ENCODE data around the gene STRN3. TPM values are rescaled to one million over a fixed set of nuclear protein-coding genes. Genes with fewer than 3 reads are reported as not detected.

STRN3 gene
- total RNA-seq, 1 experiment from 2014 or later = 36.6 TPM

DNA sequence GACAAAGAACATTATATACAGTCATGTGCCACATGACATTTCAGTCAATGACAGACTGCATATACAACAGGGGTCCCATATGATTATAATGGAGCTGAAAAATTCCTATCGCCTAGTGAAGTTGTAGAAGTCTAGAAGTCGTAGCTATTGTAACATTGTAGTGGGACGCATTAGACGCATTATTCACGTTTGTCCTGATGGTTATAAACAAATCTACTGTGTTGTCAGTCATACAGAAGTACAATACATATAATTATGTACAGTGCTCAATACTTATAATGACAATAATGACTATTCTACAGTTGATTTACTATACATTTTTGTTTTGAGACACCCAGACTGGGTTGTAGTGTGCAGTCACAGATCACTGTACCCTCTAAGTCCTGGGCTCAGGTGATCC, 64.8 kb downstream of the STRN3 start:
- ChIA-PET POLR2A (interaction anchor here (1.7 kb wide), 1 partner anchor 65 kb away, joined by 4 read pairs; the partner anchor contains the start of gene STRN3), CTCF (no interaction called here)
- Mint-ChIP-seq H3K9me3 (ENCODE audit: unreplicated experiment) (peaks cover 7% of the 10 kb centered on the region), H3K36me3 (ENCODE audit: insufficient read depth, unreplicated experiment) (peaks cover 12% of the 10 kb centered on the region), H3K4me1 (ENCODE audit: insufficient read depth, unreplicated experiment) (peaks cover 26% of the 10 kb centered on the region), H3K27me3 (ENCODE audit: insufficient read depth, unreplicated experiment) (no peaks in the 10 kb centered on the region), H3K4me3 (ENCODE audit: unreplicated experiment) (no peak overlapping the region), H3K27ac (ENCODE audit: low read depth, unreplicated experiment) (no peak overlapping the region)
- no peak for DNase-seq (ENCODE audit: unreplicated experiment)
- TF ChIP-seq, protein P1, sequence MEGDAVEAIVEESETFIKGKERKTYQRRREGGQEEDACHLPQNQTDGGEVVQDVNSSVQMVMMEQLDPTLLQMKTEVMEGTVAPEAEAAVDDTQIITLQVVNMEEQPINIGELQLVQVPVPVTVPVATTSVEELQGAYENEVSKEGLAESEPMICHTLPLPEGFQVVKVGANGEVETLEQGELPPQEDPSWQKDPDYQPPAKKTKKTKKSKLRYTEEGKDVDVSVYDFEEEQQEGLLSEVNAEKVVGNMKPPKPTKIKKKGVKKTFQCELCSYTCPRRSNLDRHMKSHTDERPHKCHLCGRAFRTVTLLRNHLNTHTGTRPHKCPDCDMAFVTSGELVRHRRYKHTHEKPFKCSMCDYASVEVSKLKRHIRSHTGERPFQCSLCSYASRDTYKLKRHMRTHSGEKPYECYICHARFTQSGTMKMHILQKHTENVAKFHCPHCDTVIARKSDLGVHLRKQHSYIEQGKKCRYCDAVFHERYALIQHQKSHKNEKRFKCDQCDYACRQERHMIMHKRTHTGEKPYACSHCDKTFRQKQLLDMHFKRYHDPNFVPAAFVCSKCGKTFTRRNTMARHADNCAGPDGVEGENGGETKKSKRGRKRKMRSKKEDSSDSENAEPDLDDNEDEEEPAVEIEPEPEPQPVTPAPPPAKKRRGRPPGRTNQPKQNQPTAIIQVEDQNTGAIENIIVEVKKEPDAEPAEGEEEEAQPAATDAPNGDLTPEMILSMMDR (IDR thresholded peaks at IDR 0.05; ENCODE audit: unreplicated experiment) = no peak
- no TSS peak for BruUV-seq (replicated peaks)
- intact Hi-C loops (cut with micrococcal nuclease) = no loop called here

DNA sequence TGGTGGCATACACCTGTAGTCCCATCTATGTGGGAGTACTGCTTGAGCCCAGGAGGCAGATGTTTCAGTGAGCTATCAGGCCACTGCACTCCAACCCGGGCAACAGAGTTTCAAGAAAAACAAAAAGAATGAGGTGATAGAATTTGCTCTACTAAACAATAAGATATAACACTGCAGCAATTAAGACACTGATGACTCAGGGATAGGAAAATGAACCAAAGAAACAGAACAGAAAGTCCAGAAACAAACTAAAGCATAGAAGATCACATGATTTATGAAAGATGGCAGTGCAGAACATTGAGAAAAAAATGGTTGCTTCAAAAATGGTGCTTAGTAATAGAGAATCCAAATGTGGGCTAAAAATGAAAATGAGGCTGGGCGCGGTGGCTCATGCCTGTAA, 66.0 kb downstream of the STRN3 start:
- no TSS peak for BruUV-seq (replicated peaks)
- H3K27ac Mint-ChIP-seq (ENCODE audit: low read depth, unreplicated experiment) = no peak overlapping the region

DNA sequence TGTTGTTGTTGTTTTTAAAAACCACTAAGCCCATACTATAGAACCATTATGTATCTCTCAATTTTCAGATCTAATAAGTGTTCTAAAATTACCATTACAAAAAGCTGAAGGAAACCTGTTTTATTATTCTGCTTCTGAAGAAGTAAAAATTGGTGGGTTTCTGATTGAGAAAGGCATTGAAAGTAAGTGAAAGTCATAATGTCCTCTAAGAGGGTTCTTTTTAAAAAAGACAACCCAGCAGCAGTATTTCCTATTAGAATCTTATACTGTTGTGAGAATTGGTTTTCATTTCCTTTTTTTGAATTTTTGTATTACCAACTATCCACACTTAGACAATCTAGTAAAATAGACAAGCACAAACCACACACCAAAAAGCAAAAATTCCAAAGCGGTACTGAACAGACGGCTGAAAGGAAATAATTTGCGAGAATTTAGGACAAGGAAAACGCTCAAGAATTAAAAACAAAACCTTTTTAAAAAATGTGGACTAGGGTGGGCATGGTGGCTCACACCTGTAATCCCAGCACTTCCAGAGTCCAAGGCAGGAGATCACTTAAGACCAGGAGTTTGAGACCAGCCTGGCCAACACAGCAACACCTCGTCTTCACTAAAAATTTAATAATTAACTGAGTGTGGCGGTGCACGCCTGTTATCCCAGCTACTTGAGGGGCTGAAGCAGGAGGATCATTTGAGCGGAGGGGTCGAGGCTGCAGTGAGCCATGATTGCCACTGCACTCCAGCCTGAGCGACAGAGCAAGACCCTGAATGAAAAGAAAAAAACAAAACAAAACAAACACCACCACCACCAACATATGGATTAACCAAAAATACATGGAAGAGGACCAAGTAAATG, 67.4 kb downstream of the STRN3 start:
- Mint-ChIP-seq H3K27me3 (ENCODE audit: insufficient read depth, unreplicated experiment) (no peaks in the 10 kb centered on the region), H3K27ac (ENCODE audit: low read depth, unreplicated experiment) (peak overlapping the region; percentile 54), H3K4me1 (ENCODE audit: insufficient read depth, unreplicated experiment) (peaks cover 18% of the 10 kb centered on the region), H3K4me3 (ENCODE audit: unreplicated experiment) (no peak overlapping the region), H3K36me3 (ENCODE audit: insufficient read depth, unreplicated experiment) (peaks cover 9% of the 10 kb centered on the region), H3K9me3 (ENCODE audit: unreplicated experiment) (no peaks in the 10 kb centered on the region)
- TF ChIP-seq, protein P1 (IDR thresholded peaks at IDR 0.05; ENCODE audit: unreplicated experiment) = no peak
- no TSS peak for BruUV-seq (replicated peaks)
- ChIA-PET POLR2A (interaction anchor here (2.1 kb wide), 1 partner anchor 10 kb away, joined by 7 read pairs; no protein-coding TSS in a partner anchor), CTCF (interaction anchor here (1.1 kb wide), 1 partner anchor 142 kb away, joined by 5 read pairs; no protein-coding TSS in a partner anchor)
- no peak for DNase-seq (ENCODE audit: unreplicated experiment)
- intact Hi-C loops (cut with micrococcal nuclease) = no loop called here

More for the DNA sequence above, 66.0 kb downstream of the STRN3 start:
- intact Hi-C loops (cut with micrococcal nuclease) = no loop called here
- Mint-ChIP-seq H3K4me3 (ENCODE audit: unreplicated experiment) (no peak overlapping the region), H3K36me3 (ENCODE audit: insufficient read depth, unreplicated experiment) (peaks cover 5% of the 10 kb centered on the region), H3K27me3 (ENCODE audit: insufficient read depth, unreplicated experiment) (no peaks in the 10 kb centered on the region), H3K4me1 (ENCODE audit: insufficient read depth, unreplicated experiment) (peaks cover 18% of the 10 kb centered on the region), H3K9me3 (ENCODE audit: unreplicated experiment) (no peaks in the 10 kb centered on the region)
- ChIA-PET CTCF (no interaction called here), POLR2A (interaction anchor here (0.6 to 1.7 kb wide), 2 partner anchors 66 to 130 kb away, joined by 3 to 4 read pairs; partner anchors contain the start of gene STRN3)
- no peak for DNase-seq (ENCODE audit: unreplicated experiment)
- TF ChIP-seq, protein P1 (IDR thresholded peaks at IDR 0.05; ENCODE audit: unreplicated experiment) = no peak

DNA sequence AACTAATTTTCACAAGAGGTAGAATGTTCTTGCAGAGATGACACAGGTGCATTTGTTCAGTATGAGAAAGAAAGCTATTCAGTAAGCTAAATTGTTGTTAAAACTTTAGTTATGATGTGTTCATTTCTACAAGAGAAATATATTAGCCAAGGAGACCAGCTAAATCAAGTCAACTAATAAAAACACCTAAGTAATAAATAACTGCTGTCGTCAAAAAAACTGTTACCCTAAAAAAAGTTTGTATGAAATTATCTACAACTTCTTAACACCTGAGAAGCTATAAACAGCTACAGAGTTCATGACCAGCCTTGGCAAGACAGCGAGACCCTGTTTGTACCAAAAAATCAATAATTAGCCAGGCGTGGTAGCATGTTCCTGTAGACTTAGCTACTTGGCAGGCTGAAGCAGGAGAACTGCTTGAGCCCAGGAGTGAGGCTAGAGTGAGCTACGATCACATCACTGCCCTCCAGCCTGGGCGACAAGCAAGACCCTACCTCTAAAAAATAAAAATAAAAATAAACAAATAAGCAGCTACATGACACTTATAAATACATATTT, 68.3 kb downstream of the STRN3 start:
- H3K27me3 Mint-ChIP-seq (ENCODE audit: insufficient read depth, unreplicated experiment) = no peaks in the 10 kb centered on the region
- peaks cover 18% of the 10 kb centered on the region for H3K4me1 Mint-ChIP-seq (ENCODE audit: insufficient read depth, unreplicated experiment)
- BruUV-seq (replicated peaks) = no TSS peak
- no peaks in the 10 kb centered on the region for H3K9me3 Mint-ChIP-seq (ENCODE audit: unreplicated experiment)
- peaks cover 14% of the 10 kb centered on the region for H3K36me3 Mint-ChIP-seq (ENCODE audit: insufficient read depth, unreplicated experiment)
- ChIA-PET POLR2A (interaction anchor here (0.6 to 2.1 kb wide), 4 partner anchors 9 to 336 kb away, joined by 3 to 7 read pairs (median 4); no protein-coding TSS in a partner anchor), CTCF (interaction anchor here (0.5 to 1.1 kb wide), 2 partner anchors 143 to 256 kb away, joined by 3 to 5 read pairs; no protein-coding TSS in a partner anchor)
- no peak for DNase-seq (ENCODE audit: unreplicated experiment)
- intact Hi-C loops (cut with micrococcal nuclease) = no loop called here
- H3K4me3 Mint-ChIP-seq (ENCODE audit: unreplicated experiment) = no peak overlapping the region
- no peak overlapping the region for H3K27ac Mint-ChIP-seq (ENCODE audit: low read depth, unreplicated experiment)
- TF ChIP-seq, protein P1 (IDR thresholded peaks at IDR 0.05; ENCODE audit: unreplicated experiment) = no peak

Data from MCF 10A (cell line).